RWPE2 (cell line): Measurements from ENCODE around the gene CORO1C.

Source experiments
- ATAC-seq: fragments of 200-7000 bp; cut with Tn5 transposase; 3 replicates; pipeline ENCODE4 v1.9.1; 2021; ENCODE audit warnings: low read depth
- DNase-seq: peaks from one replicate; pipeline ENCODE4 v3.0.0-alpha.2; 2020; ENCODE audit warnings: low spot score
- H3K27ac ChIP-seq: fragments of 450-650 bp; 2 replicates; pipeline ENCODE4 v1.5.1; 2017; ENCODE audit warnings: mild to moderate bottlenecking; ENCODE audit not compliant: poor library complexity, severe bottlenecking
- H3K27me3 ChIP-seq: fragments of 250-450 bp; sonication (Bioruptor Pico); 2 replicates; pipeline ENCODE4 v1.5.1; 2021; ENCODE audit warnings: mild to moderate bottlenecking, moderate library complexity; ENCODE audit not compliant: insufficient read depth, poor library complexity, severe bottlenecking
- H3K36me3 ChIP-seq: fragments of 250-450 bp; sonication (Bioruptor Pico); 2 replicates; pipeline ENCODE4 v1.5.1; 2020; ENCODE audit warnings: low read depth, mild to moderate bottlenecking, moderate library complexity
- H3K4me1 ChIP-seq: fragments of 250-450 bp; sonication (Bioruptor Pico); 2 replicates; pipeline ENCODE4 v1.5.1; 2021; ENCODE audit warnings: mild to moderate bottlenecking, moderate library complexity; ENCODE audit not compliant: insufficient read depth, poor library complexity, severe bottlenecking
- H3K4me3 ChIP-seq: fragments of 250-450 bp; sonication (Bioruptor Pico); 2 replicates; pipeline ENCODE4 v1.5.1; 2021; ENCODE audit warnings: mild to moderate bottlenecking, moderate library complexity; ENCODE audit not compliant: severe bottlenecking
- H3K9me3 ChIP-seq: fragments of 250-450 bp; sonication (Bioruptor Pico); 2 replicates; pipeline ENCODE4 v1.5.1; 2021; ENCODE audit warnings: mild to moderate bottlenecking, moderate library complexity; ENCODE audit not compliant: severe bottlenecking
- TF ChIP-seq, protein P1 (sequence below): fragments of 450-650 bp; IDR thresholded peaks from one replicate; pipeline ENCODE4 v1.5.1; 2017; ENCODE audit warnings: mild to moderate bottlenecking, moderate library complexity; ENCODE audit not compliant: poor library complexity, severe bottlenecking

The CORO1C gene

DNA sequence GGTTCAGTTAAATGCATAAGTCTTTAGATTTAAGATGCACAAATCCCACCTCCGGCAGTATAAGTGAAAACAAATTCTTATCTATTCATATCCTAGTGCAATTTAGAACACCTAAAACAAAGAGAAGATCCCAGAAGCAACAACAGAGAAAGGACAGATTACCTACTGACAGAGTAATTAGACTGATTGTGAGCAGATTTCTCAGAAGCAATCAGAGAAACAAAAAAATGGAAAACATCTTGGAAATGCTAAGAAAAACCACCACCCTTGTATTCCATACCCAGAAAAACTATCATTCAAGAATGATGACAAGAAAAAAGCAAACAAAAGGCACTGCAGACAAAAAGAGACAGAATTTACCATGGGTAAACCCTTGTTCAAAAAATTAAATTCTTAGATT, 50.0 kb downstream of the CORO1C start:
- TF ChIP-seq, protein P1, sequence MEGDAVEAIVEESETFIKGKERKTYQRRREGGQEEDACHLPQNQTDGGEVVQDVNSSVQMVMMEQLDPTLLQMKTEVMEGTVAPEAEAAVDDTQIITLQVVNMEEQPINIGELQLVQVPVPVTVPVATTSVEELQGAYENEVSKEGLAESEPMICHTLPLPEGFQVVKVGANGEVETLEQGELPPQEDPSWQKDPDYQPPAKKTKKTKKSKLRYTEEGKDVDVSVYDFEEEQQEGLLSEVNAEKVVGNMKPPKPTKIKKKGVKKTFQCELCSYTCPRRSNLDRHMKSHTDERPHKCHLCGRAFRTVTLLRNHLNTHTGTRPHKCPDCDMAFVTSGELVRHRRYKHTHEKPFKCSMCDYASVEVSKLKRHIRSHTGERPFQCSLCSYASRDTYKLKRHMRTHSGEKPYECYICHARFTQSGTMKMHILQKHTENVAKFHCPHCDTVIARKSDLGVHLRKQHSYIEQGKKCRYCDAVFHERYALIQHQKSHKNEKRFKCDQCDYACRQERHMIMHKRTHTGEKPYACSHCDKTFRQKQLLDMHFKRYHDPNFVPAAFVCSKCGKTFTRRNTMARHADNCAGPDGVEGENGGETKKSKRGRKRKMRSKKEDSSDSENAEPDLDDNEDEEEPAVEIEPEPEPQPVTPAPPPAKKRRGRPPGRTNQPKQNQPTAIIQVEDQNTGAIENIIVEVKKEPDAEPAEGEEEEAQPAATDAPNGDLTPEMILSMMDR = no peak
- Histone ChIP-seq H3K4me1 (peaks cover 23% of the 10 kb centered on the region), H3K36me3 (peaks cover 50% of the 10 kb centered on the region), H3K9me3 (no peaks in the 10 kb centered on the region), H3K4me3 (no peak overlapping the region), H3K27me3 (no peaks in the 10 kb centered on the region), H3K27ac (no peak overlapping the region)
- DNase-seq = no peak
- no peak for ATAC-seq

DNA sequence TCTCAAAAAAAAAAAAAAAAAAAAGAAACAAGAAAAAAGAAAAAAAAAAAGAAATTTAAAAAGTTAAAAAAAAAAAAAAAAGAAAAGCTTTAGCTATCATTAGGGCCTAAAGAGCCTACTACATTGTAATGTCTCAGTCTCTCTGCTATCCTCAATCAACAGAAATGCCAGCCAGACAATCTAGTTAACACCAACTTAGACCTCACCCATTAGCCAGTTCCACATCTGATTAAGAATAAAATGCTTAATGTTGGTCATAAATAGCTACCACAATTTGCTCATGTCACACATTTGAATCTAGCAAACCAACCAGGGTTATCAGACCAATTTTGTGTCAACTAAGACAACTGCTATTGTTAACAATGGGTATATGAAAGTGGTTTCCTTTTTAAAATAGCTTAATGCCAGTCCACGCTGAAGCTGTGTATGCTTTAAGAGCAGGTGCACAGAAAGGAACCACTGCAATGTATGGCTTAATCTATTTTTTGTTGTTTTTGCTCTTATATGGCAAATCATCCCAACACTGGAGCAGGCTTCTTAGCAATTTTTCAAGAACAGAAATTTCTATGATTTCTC, 52.1 kb downstream of the CORO1C start:
- H3K4me1 ChIP-seq = peaks cover 7% of the 10 kb centered on the region
- peak overlapping the region; percentile 23 for H3K27ac ChIP-seq
- DNase-seq (no peak), ATAC-seq (no peak)
- H3K9me3 ChIP-seq = no peaks in the 10 kb centered on the region
- H3K27me3 ChIP-seq = no peaks in the 10 kb centered on the region
- no peak overlapping the region for H3K4me3 ChIP-seq
- H3K36me3 ChIP-seq = peaks cover 62% of the 10 kb centered on the region
- TF ChIP-seq, protein P1 = no peak

DNA sequence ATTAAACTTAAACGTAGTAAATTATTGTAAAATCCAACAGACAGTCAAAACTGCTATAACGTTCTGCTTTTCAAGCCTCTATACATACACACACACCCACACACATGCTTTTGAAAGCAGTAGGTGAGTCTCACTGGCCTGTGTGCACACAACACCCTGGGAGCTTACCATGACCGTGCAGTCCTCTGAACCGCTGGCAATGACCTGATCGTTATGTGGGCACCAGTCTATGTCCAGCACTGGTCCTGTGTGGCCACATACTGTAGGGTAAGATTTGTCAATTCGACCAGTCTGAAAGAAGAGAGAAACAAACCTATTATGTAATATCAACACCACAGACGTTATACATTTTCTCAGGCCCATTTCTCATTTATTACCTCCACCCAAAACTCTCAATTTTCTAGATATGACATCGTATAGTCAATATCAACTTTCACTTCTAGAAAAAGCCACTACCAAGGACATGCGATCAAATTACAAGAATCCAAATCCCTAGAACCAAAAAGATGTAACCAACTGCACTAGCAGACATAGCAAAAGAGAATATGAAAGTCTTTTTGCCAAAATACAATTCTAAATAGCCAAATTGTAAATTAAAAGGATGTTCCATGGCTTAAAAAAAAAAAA, 53.1 kb downstream of the CORO1C start:
- no peaks in the 10 kb centered on the region for H3K9me3 ChIP-seq
- ATAC-seq (no peak), DNase-seq (no peak)
- H3K27me3 ChIP-seq = no peaks in the 10 kb centered on the region
- H3K4me1 ChIP-seq = no peaks in the 10 kb centered on the region
- TF ChIP-seq, protein P1 = no peak
- H3K4me3 ChIP-seq = no peak overlapping the region
- peaks cover 65% of the 10 kb centered on the region for H3K36me3 ChIP-seq
- H3K27ac ChIP-seq = no peak overlapping the region

DNA sequence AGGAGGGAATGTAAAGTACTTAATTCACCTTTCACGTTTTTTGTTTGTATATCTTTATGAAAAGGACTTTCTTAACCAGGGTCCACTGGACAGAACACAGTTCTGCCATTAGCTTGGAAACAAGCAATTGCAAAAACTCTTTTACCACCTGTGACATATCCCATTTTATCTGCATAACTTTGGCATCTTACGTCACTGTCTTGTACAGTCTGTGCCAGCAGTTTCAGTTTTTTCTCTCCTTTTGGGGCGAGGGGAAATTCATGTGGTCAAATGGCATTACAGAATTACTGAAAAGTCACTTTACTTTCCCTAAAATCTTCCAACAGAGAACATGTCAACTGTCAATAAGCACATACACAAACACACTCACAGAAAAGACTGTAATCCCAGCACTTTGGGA, 53.9 kb downstream of the CORO1C start:
- Histone ChIP-seq H3K9me3 (no peaks in the 10 kb centered on the region), H3K4me3 (no peak overlapping the region), H3K36me3 (peaks cover 67% of the 10 kb centered on the region), H3K4me1 (no peaks in the 10 kb centered on the region), H3K27ac (no peak overlapping the region), H3K27me3 (no peaks in the 10 kb centered on the region)
- ATAC-seq (no peak), DNase-seq (no peak)
- TF ChIP-seq, protein P1 = no peak

- Histone ChIP-seq H3K36me3 (peaks cover 71% of the 10 kb centered on the region), H3K9me3 (no peaks in the 10 kb centered on the region), H3K27me3 (no peaks in the 10 kb centered on the region), H3K27ac (no peak overlapping the region), H3K4me3 (no peak overlapping the region), H3K4me1 (no peaks in the 10 kb centered on the region)
- ATAC-seq (no peak), DNase-seq (no peak)
- TF ChIP-seq, protein P1 = no peak
Observed at GRCh38 chr12:108676707-108677106, 54.6 kb downstream of the CORO1C start.
